HL-60 (cell line): ENCODE measurements around the gene GNG4.

ENCODE experiments used
- CTCF ChIP-seq: IDR thresholded peaks from one replicate; pipeline ENCODE4 v1.5.1; 2011; ENCODE audit warnings: low read length, control low read depth, inconsistent platforms; ENCODE audit not compliant: insufficient read depth
- REST ChIP-seq: IDR thresholded peaks from 2 replicates; pipeline ENCODE4 v1.6.1; 2012; ENCODE audit warnings: low read depth; ENCODE audit not compliant: insufficient replicate concordance

GRCh38 chr1:235575597-235575996 is 74.0 kb downstream of the GNG4 start:
- TF ChIP-seq CTCF = no peak
- TF ChIP-seq REST = no peak
